Measurements from ENCODE around the gene MED13.

MED13 gene

DNA sequence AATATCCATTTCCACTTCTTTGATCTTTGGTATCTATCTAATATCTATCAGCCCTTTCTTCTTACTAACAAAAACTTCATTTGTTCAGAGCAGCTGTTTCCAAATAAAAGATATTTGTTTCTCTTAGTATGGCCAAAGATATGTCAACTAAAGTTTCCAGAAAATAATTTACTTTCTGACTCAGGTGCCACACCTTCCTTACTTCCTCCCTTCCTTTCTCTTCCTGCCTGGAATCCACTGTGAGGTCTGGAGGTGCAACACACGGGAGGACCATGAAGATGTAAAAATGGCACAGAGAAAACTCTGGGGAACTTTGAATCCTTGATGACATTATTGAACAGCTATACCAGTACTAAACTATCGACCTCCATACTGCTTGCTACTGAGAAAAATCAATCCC is 14.0 kb downstream of the MED13 start:
- H3K4me3 ChIP-seq (replicated peaks; ENCODE audit: insufficient read depth, low read length) = no peak overlapping the region
- H3K27me3 ChIP-seq (ENCODE audit: insufficient read depth, poor library complexity, severe bottlenecking) = no peaks in the 10 kb centered on the region
- no peak overlapping the region for H3K27ac ChIP-seq (replicated peaks)
- no peak for DNase-seq (ENCODE audit: low read depth in 1 of 2, low spot score in 1 of 2)
- TF ChIP-seq, protein P1, sequence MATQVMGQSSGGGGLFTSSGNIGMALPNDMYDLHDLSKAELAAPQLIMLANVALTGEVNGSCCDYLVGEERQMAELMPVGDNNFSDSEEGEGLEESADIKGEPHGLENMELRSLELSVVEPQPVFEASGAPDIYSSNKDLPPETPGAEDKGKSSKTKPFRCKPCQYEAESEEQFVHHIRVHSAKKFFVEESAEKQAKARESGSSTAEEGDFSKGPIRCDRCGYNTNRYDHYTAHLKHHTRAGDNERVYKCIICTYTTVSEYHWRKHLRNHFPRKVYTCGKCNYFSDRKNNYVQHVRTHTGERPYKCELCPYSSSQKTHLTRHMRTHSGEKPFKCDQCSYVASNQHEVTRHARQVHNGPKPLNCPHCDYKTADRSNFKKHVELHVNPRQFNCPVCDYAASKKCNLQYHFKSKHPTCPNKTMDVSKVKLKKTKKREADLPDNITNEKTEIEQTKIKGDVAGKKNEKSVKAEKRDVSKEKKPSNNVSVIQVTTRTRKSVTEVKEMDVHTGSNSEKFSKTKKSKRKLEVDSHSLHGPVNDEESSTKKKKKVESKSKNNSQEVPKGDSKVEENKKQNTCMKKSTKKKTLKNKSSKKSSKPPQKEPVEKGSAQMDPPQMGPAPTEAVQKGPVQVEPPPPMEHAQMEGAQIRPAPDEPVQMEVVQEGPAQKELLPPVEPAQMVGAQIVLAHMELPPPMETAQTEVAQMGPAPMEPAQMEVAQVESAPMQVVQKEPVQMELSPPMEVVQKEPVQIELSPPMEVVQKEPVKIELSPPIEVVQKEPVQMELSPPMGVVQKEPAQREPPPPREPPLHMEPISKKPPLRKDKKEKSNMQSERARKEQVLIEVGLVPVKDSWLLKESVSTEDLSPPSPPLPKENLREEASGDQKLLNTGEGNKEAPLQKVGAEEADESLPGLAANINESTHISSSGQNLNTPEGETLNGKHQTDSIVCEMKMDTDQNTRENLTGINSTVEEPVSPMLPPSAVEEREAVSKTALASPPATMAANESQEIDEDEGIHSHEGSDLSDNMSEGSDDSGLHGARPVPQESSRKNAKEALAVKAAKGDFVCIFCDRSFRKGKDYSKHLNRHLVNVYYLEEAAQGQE (IDR thresholded peaks at IDR 0.05; ENCODE audit: insufficient replicate concordance, low read depth) = no peak

- H3K4me3 ChIP-seq (replicated peaks; ENCODE audit: insufficient read depth, low read length) = no peak overlapping the region
Observed at GRCh38 chr17:62049299-62049698, 15.8 kb downstream of the MED13 start.

GRCh38 chr17:62048262-62048661 is 16.8 kb downstream of the MED13 start:
- TF ChIP-seq SPI1 (IDR thresholded peaks at IDR 0.05; ENCODE audit: borderline replicate concordance, low read depth) = no peak
- TF ChIP-seq, protein P1 (IDR thresholded peaks at IDR 0.05; ENCODE audit: insufficient replicate concordance, low read depth) = no peak
- TF ChIP-seq CTCF (IDR thresholded peaks at IDR 0.05; ENCODE audit: insufficient read depth, low read length) = no peak
- no peak for TF ChIP-seq GABPA (IDR thresholded peaks at IDR 0.05; ENCODE audit: low read depth)
- TF ChIP-seq POLR2AphosphoS5 (IDR thresholded peaks at IDR 0.05; ENCODE audit: low read depth) = no peak
- no peak for DNase-seq (ENCODE audit: low read depth in 1 of 2, low spot score in 1 of 2)
- Histone ChIP-seq H3K27ac (replicated peaks) (no peak overlapping the region), H3K27me3 (ENCODE audit: insufficient read depth, poor library complexity, severe bottlenecking) (no peaks in the 10 kb centered on the region), H3K4me3 (replicated peaks; ENCODE audit: insufficient read depth, low read length) (no peak overlapping the region)

More at GRCh38 chr17:62049299-62049698, 15.8 kb downstream of the MED13 start:
- H3K27ac ChIP-seq (replicated peaks) = no peak overlapping the region
- DNase-seq (ENCODE audit: low read depth in 1 of 2, low spot score in 1 of 2) = no peak
- H3K27me3 ChIP-seq (ENCODE audit: insufficient read depth, poor library complexity, severe bottlenecking) = no peaks in the 10 kb centered on the region
- TF ChIP-seq GABPA (IDR thresholded peaks at IDR 0.05; ENCODE audit: low read depth) (no peak), POLR2AphosphoS5 (IDR thresholded peaks at IDR 0.05; ENCODE audit: low read depth) (no peak), SPI1 (IDR thresholded peaks at IDR 0.05; ENCODE audit: borderline replicate concordance, low read depth) (no peak), CTCF (IDR thresholded peaks at IDR 0.05; ENCODE audit: insufficient read depth, low read length) (no peak)
- TF ChIP-seq, protein P1 (IDR thresholded peaks at IDR 0.05; ENCODE audit: insufficient replicate concordance, low read depth) = no peak

- TF ChIP-seq, protein P1 (IDR thresholded peaks at IDR 0.05; ENCODE audit: insufficient replicate concordance, low read depth) = no peak
- TF ChIP-seq GABPA (IDR thresholded peaks at IDR 0.05; ENCODE audit: low read depth) (no peak), CTCF (IDR thresholded peaks at IDR 0.05; ENCODE audit: insufficient read depth, low read length) (no peak), POLR2AphosphoS5 (IDR thresholded peaks at IDR 0.05; ENCODE audit: low read depth) (no peak), SPI1 (IDR thresholded peaks at IDR 0.05; ENCODE audit: borderline replicate concordance, low read depth) (no peak)
- no peak overlapping the region for H3K4me3 ChIP-seq (replicated peaks; ENCODE audit: insufficient read depth, low read length)
- no peak for DNase-seq (ENCODE audit: low read depth in 1 of 2, low spot score in 1 of 2)
- no peaks in the 10 kb centered on the region for H3K27me3 ChIP-seq (ENCODE audit: insufficient read depth, poor library complexity, severe bottlenecking)
- no peak overlapping the region for H3K27ac ChIP-seq (replicated peaks)
Observed at GRCh38 chr17:62045517-62045916, 19.6 kb downstream of the MED13 start.

Measured in HL-60 (cell line).